Endodermal cell (in vitro differentiated cells): ENCODE measurements around the gene RALGPS1. TPM values are rescaled to one million over a fixed set of nuclear protein-coding genes. Genes with fewer than 3 reads are reported as not detected.

Experiments
- DNase-seq: peaks from one replicate; pipeline ENCODE4 v3.0.0-alpha.2; 2017
- H3K27ac ChIP-seq: 2 replicates; pipeline ENCODE4 v1.5.1; 2013; ENCODE audit warnings: mild to moderate bottlenecking, low read depth, low read length, moderate library complexity
- H3K27me3 ChIP-seq: 2 replicates; pipeline ENCODE4 v1.6.1; 2013; ENCODE audit warnings: mild to moderate bottlenecking, low read length, moderate library complexity; ENCODE audit not compliant: insufficient read depth, control insufficient read depth, poor library complexity, severe bottlenecking
- H3K36me3 ChIP-seq: 2 replicates; pipeline ENCODE4 v1.7.0; 2013; ENCODE audit warnings: mild to moderate bottlenecking, low read length, moderate library complexity; ENCODE audit not compliant: control insufficient read depth, insufficient read depth
- H3K4me1 ChIP-seq: one replicate; pipeline ENCODE4 v1.7.0; 2013; ENCODE audit warnings: low read length; ENCODE audit not compliant: control insufficient read depth, insufficient read depth
- H3K4me3 ChIP-seq: 2 replicates; pipeline ENCODE4 v1.5.1; 2013; ENCODE audit warnings: mild to moderate bottlenecking, low read length, moderate library complexity
- H3K9ac ChIP-seq: 2 replicates; pipeline ENCODE4 v1.6.1; 2013; ENCODE audit warnings: mild to moderate bottlenecking, low read length, moderate library complexity; ENCODE audit not compliant: poor library complexity, severe bottlenecking; ENCODE audit errors: extremely low read depth
- H3K9me3 ChIP-seq: 2 replicates; pipeline ENCODE4 v1.6.1; 2013; ENCODE audit warnings: mild to moderate bottlenecking, low read length, moderate library complexity; ENCODE audit not compliant: control insufficient read depth
- H3K27ac Mint-ChIP-seq: 2 replicates; pipeline ENCODE4 v1.8.0; 2020; ENCODE audit warnings: mixed read lengths
- H3K27me3 Mint-ChIP-seq: 2 replicates; pipeline ENCODE4 v1.8.0; 2021; ENCODE audit warnings: mild to moderate bottlenecking, mixed read lengths; ENCODE audit not compliant: insufficient read depth
- H3K36me3 Mint-ChIP-seq: 2 replicates; pipeline ENCODE4 v1.8.0; 2020; ENCODE audit warnings: low read depth, mixed read lengths
- H3K4me1 Mint-ChIP-seq: 2 replicates; pipeline ENCODE4 v1.8.0; 2020; ENCODE audit warnings: mixed read lengths
- H3K4me3 Mint-ChIP-seq: 2 replicates; pipeline ENCODE4 v1.8.0; 2020; ENCODE audit warnings: mild to moderate bottlenecking, moderate library complexity, mixed read lengths
- H3K9me3 Mint-ChIP-seq: 2 replicates; pipeline ENCODE4 v1.8.0; 2020; ENCODE audit warnings: mild to moderate bottlenecking, mixed read lengths
- CTCF ChIP-seq: fragments of 200-600 bp; sonication (generic); conservative IDR thresholded peaks from 2 replicates; pipeline ENCODE4 v1.5.0; 2021; ENCODE audit warnings: antibody characterized with exemption, mild to moderate bottlenecking
- WGBS, 2 experiments: methylation state at CpG; one replicate each; pipeline versions ENCODE4 v1.1.5 to v1.1.7; 2013; ENCODE audit warnings: missing lambda C conversion rate in 2 of 2, mixed read lengths in 1 of 2; ENCODE audit not compliant: insufficient coverage in 1 of 2, insufficient read length in 1 of 2; 5-methylcytosine and 5-hydroxymethylcytosine counted together
- total RNA-seq, 2 donors: library from RNA; stranded (reverse); fragmentation: NEBNext Ultra II Directional in 1 of 2; extraction: Animal tissue kit (Norgen Biotek cat#: 25700) in 1 of 2; gene quantifications; 2 replicates in 1 of 2; 3 replicates in 1 of 2; pipeline ENCODE4 v1.2.1, GENCODE V29; 2021

The RALGPS1 gene
- total RNA-seq, 2 donors from 2014 or later, result 23.3 to 25.0 TPM

- Histone ChIP-seq H3K27ac (peak overlapping the region; percentile 12), H3K4me1 (peaks cover 48% of the 10 kb centered on the region), H3K9ac (no peak overlapping the region), H3K4me3 (no peak overlapping the region), H3K36me3 (no peaks in the 10 kb centered on the region), H3K27me3 (no peaks in the 10 kb centered on the region), H3K9me3 (no peaks in the 10 kb centered on the region)
- TF ChIP-seq CTCF, result peak; percentile 19
- WGBS, 2 experiments, result 34 to 38% methylated on average over 5 to 15 of the region's 15 CpGs
- DNase-seq, result peak; percentile 84
- Mint-ChIP-seq H3K27ac (peak overlapping the region; percentile 85), H3K27me3 (no peaks in the 10 kb centered on the region), H3K4me3 (peak overlapping the region; percentile 24), H3K4me1 (peaks cover 68% of the 10 kb centered on the region), H3K36me3 (no peaks in the 10 kb centered on the region), H3K9me3 (no peaks in the 10 kb centered on the region)
Measured at GRCh38 chr9:127132921-127133647, 218.5 kb downstream of the RALGPS1 start.

DNA sequence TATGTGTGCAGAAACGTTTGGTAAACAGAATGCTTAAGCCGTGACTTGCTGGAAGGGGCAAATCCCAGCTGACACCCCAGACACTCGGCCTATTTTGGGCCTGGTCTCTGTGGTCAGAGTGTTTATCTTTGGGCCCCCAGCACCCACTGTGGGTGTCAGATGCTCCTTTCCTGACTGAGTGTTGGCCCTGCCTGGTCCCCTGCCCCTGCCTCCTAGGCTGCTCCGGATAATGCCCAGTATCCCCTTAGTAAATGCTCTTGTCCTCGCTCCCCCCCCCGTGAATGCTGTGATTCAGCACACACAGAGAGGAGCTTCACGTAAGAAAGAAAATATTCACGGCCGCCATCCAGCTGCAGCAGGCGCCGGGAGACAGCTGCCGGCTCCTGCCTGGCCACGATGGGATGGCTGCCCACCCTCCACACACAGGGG lies 219.2 kb downstream of the RALGPS1 start:
- Histone ChIP-seq H3K9ac (no peak overlapping the region), H3K9me3 (no peaks in the 10 kb centered on the region), H3K4me3 (no peak overlapping the region), H3K36me3 (no peaks in the 10 kb centered on the region), H3K27ac (peak overlapping the region; percentile 12), H3K27me3 (no peaks in the 10 kb centered on the region), H3K4me1 (peaks cover 44% of the 10 kb centered on the region)
- DNase-seq, result peak; percentile 73
- H3K27ac Mint-ChIP-seq, result peak overlapping the region; percentile 85
- H3K9me3 Mint-ChIP-seq, result no peaks in the 10 kb centered on the region
- TF ChIP-seq CTCF, result no peak
- H3K27me3 Mint-ChIP-seq, result no peaks in the 10 kb centered on the region
- peak overlapping the region; percentile 24 for H3K4me3 Mint-ChIP-seq
- H3K4me1 Mint-ChIP-seq, result peaks cover 65% of the 10 kb centered on the region
- no peaks in the 10 kb centered on the region for H3K36me3 Mint-ChIP-seq
- WGBS, 2 experiments, result 37 to 40% methylated on average over 8 to 13 of the region's 13 CpGs

GRCh38 chr9:127135056-127135745 lies 220.6 kb downstream of the RALGPS1 start:
- Mint-ChIP-seq H3K27me3 (no peaks in the 10 kb centered on the region), H3K27ac (no peak overlapping the region), H3K36me3 (no peaks in the 10 kb centered on the region), H3K4me3 (no peak overlapping the region), H3K4me1 (peaks cover 54% of the 10 kb centered on the region), H3K9me3 (no peaks in the 10 kb centered on the region)
- peak; percentile 33 for DNase-seq
- no peak overlapping the region for H3K9ac ChIP-seq
- 86 to 100% methylated on average over 1 to 3 of the region's 4 CpGs for WGBS, 2 experiments
- H3K27me3 ChIP-seq, result no peaks in the 10 kb centered on the region
- H3K27ac ChIP-seq, result no peak overlapping the region
- no peaks in the 10 kb centered on the region for H3K9me3 ChIP-seq
- H3K36me3 ChIP-seq, result no peaks in the 10 kb centered on the region
- no peak overlapping the region for H3K4me3 ChIP-seq
- TF ChIP-seq CTCF, result no peak
- H3K4me1 ChIP-seq, result peaks cover 34% of the 10 kb centered on the region
